Right hindlimb (tissue), 1 donor: ENCODE measurements around the gene IL7R.

Source experiments
- DNase-seq: peaks from one replicate; pipeline ENCODE4 v3.0.0-alpha.2; 2018

IL7R gene

GRCh38 chr5:35920890-35921289, 64.2 kb downstream of the IL7R start:
- no peak for DNase-seq

DNA sequence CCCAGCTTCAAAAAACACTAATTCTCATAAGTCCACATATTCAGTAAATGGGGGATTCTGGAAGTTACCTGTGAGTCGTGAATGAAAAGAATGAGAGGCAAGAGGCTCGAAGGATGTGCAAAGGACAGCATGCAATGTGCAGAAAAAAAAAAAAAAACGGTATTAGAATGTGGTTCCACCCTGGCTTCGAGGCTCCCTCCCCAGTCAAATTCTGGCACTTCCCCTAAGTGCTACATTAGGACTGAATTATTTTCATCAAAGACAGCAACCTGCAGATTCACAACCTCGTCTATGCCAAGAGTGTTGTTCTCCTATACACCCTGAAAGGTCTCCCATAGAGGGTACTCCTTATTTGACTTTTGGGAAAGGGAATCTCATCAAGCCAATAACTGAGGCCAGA, 65.2 kb downstream of the IL7R start:
- DNase-seq: no peak

GRCh38 chr5:35922468-35922867, 65.8 kb downstream of the IL7R start:
- DNase-seq: no peak

- DNase-seq: no peak
Observed at GRCh38 chr5:35924122-35924949, 67.6 kb downstream of the IL7R start.

GRCh38 chr5:35924950-35925722, 68.4 kb downstream of the IL7R start:
- DNase-seq: peak; percentile 75

DNA sequence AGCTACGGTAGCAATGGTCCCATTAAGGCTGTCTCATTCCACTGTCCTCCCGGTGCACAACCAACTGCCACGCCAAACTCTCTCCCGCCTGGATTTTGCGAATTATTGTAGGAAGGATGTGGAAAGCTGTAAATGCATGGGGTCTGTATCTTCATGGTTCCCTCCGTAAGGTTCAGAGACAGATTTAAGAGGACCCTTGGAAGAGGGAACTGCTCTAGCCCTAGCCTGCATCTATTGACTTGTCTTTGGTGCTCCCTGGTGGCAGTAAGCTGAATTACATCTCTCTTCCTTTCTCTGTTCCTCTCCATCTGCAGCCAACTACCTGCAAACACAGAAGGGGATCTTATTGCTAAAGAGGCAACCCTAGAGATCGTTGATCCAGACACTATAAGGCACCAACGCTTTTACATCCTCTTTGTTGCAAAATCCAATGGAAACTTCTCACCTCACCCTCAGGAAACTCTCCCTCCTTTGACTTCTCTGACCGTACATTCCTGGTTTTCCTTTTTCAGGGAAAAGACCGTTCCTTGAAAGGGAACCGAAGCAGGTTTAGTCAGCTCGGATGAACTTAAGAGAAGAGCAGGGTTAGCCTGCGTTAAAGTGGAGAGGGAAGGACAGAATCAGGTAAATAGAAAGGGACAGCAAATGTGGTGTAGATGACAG, 69.8 kb downstream of the IL7R start:
- DNase-seq: peak; percentile 66
